Stimulated activated CD4-positive, alpha-beta T cell treated with anti-CD3 and anti-CD28 coated beads, Interleukin-12 subunit alpha, Interleukin-12 subunit beta, amount 100 ng/mL, for 48 hours (primary cell): ENCODE results near the gene NUDT22.
A peak's percentile ranks its signal among the peaks of the same experiment; 100 is the strongest.

Experiments
- DNase-seq, 3 donors: peaks; one replicate each; pipeline ENCODE4 v3.0.0-alpha.2; 2020; ENCODE audit warnings: low read depth in 2 of 3, low spot score in 1 of 3

The NUDT22 gene

GRCh38 chr11:64206457-64207255, 19.4 kb upstream of the NUDT22 start, which contains the start of gene FERMT3:
Gene FERMT3, plus strand, starts transcription at chr11:64206721. Its CDS starts 644 bp downstream, at chr11:64207365.
- peak; percentile 65 to 74 (median 66) for DNase-seq

GRCh38 chr11:64207256-64208085, 18.6 kb upstream of the NUDT22 start:
- peak; percentile 70 to 77 (median 74) for DNase-seq

- no peak for DNase-seq
These were observed 17.8 kb upstream of the NUDT22 start for GRCh38 chr11:64208086-64208795.

- no peak for DNase-seq
These were observed 17.1 kb upstream of the NUDT22 start for GRCh38 chr11:64208796-64209562.

GRCh38 chr11:64209563-64209843, 16.6 kb upstream of the NUDT22 start:
- DNase-seq: no peak

- no peak for DNase-seq
These were observed 15.6 kb upstream of the NUDT22 start for GRCh38 chr11:64210301-64211020.

GRCh38 chr11:64211181-64211872, 14.7 kb upstream of the NUDT22 start:
- DNase-seq: no peak

- no peak for DNase-seq
These were observed 9.2 kb upstream of the NUDT22 start for GRCh38 chr11:64216879-64217278.

GRCh38 chr11:64218628-64219353, 7.3 kb upstream of the NUDT22 start:
- no peak for DNase-seq

GRCh38 chr11:64219354-64219684, 6.8 kb upstream of the NUDT22 start:
- no peak for DNase-seq

- no peak for DNase-seq
These were observed 6.3 kb upstream of the NUDT22 start for GRCh38 chr11:64219755-64220154.

GRCh38 chr11:64220271-64220670, 5.8 kb upstream of the NUDT22 start:
- DNase-seq: no peak

GRCh38 chr11:64220798-64221197, 5.3 kb upstream of the NUDT22 start:
- DNase-seq: no peak

GRCh38 chr11:64222651-64223000, 3.4 kb upstream of the NUDT22 start:
- no peak for DNase-seq

- no peak for DNase-seq
These were observed 2.9 kb upstream of the NUDT22 start for GRCh38 chr11:64223001-64223651.

GRCh38 chr11:64224151-64224890, 1.8 kb upstream of the NUDT22 start:
- DNase-seq: no peak

- no peak for DNase-seq
These were observed 1.0 kb upstream of the NUDT22 start for GRCh38 chr11:64224891-64225607.
